RKO (cell line): ENCODE results near the gene PREB.

Experiments
- DNase-seq: peaks from one replicate; pipeline ENCODE4 v3.0.0-alpha.2; 2016; ENCODE audit warnings: low spot score

Gene PREB

GRCh38 chr2:27152102-27152795, 17.8 kb upstream of the PREB start:
- no peak for DNase-seq

GRCh38 chr2:27150639-27151230, 16.3 kb upstream of the PREB start:
- DNase-seq, result no peak

- no peak for DNase-seq
Measured at GRCh38 chr2:27149570-27150405, 15.4 kb upstream of the PREB start.

GRCh38 chr2:27148801-27149439, 14.5 kb upstream of the PREB start, which contains the start of gene TCF23:
TSS of gene TCF23 (plus strand) at chr2:27149004. CDS start at chr2:27149134, 130 bp downstream.
- DNase-seq, result no peak

- no peak for DNase-seq
Measured at GRCh38 chr2:27147935-27148334, 13.5 kb upstream of the PREB start.

- no peak for DNase-seq
Measured at GRCh38 chr2:27145682-27146081, 11.2 kb upstream of the PREB start.

- DNase-seq, result no peak
Measured at GRCh38 chr2:27143285-27143684, 8.8 kb upstream of the PREB start.

GRCh38 chr2:27139310-27139709, 4.9 kb upstream of the PREB start, which contains the start of gene PRR30:
TSS of gene PRR30 (minus strand) at chr2:27139410. CDS start at chr2:27138329, 1,081 bp downstream.
- no peak for DNase-seq

- DNase-seq, result no peak
Measured at GRCh38 chr2:27138111-27138510, 3.7 kb upstream of the PREB start.

- DNase-seq, result no peak
Measured at GRCh38 chr2:27137322-27137935, 3.0 kb upstream of the PREB start.

GRCh38 chr2:27136751-27137150, 2.3 kb upstream of the PREB start:
- no peak for DNase-seq

GRCh38 chr2:27135478-27135955, 1.1 kb upstream of the PREB start:
- DNase-seq, result no peak

GRCh38 chr2:27134781-27135477, 493 bp upstream of the PREB start:
- DNase-seq, result no peak

- DNase-seq, result peak; percentile 58
Measured at GRCh38 chr2:27133195-27133875, 1.1 kb downstream of the PREB start.

GRCh38 chr2:27131429-27131828, 3.0 kb downstream of the PREB start:
- no peak for DNase-seq

GRCh38 chr2:27130396-27130795, 4.0 kb downstream of the PREB start:
- no peak for DNase-seq

- DNase-seq, result no peak
Measured at GRCh38 chr2:27128668-27129571, 5.5 kb downstream of the PREB start.

- no peak for DNase-seq
Measured at GRCh38 chr2:27127883-27128667, 6.4 kb downstream of the PREB start.

- no peak for DNase-seq
Measured at GRCh38 chr2:27126252-27126710, 8.2 kb downstream of the PREB start.
